ENCODE results near the gene GNS.

GRCh38 chr12:64670919-64671639, 88.1 kb downstream of the GNS start:
- TF ChIP-seq TAF1 (IDR thresholded peaks at IDR 0.05; ENCODE audit: low read depth) = no peak
- TF ChIP-seq CTCF (IDR thresholded peaks at IDR 0.05; ENCODE audit: poor library complexity, severe bottlenecking) = no peak
- TF ChIP-seq POLR2AphosphoS5 (IDR thresholded peaks at IDR 0.05) = no peak
- TF ChIP-seq EZH2 (IDR thresholded peaks at IDR 0.05; ENCODE audit: borderline replicate concordance, insufficient read depth, low read length, poor library complexity, severe bottlenecking) = no peak
- no peak for TF ChIP-seq RAD21 (conservative IDR thresholded peaks at IDR 0.05)
